HG02973 (cell line): ENCODE measurements around the gene CNOT2.
"Not testable (repeated sequence)": the region's sequence is repeated elsewhere in the genome, so short reads cannot be mapped to it uniquely, and the experiment has no call there.

ENCODE experiments used
- ATAC-seq: cut with Tn5 transposase; IDR thresholded peaks from one replicate; pipeline ENCODE4 v1.9.1; 2021; ENCODE audit warnings: moderate library complexity; ENCODE audit not compliant: unreplicated experiment

CNOT2 gene

GRCh38 chr12:70364695-70365397, 121.6 kb downstream of the CNOT2 start:
- no peak for ATAC-seq

- no peak for ATAC-seq
These were observed 122.1 kb downstream of the CNOT2 start for GRCh38 chr12:70365398-70365647.

- peak; percentile 76 for ATAC-seq
These were observed 122.7 kb downstream of the CNOT2 start, which contains the start of gene KCNMB4 for GRCh38 chr12:70365648-70366518. TSS of gene KCNMB4 (plus strand) at chr12:70366290. CDS start at chr12:70366735, 445 bp downstream.

- peak; percentile 40 for ATAC-seq
These were observed 123.5 kb downstream of the CNOT2 start for GRCh38 chr12:70366581-70367257.

- no peak for ATAC-seq
These were observed 124.3 kb downstream of the CNOT2 start for GRCh38 chr12:70367258-70368141.

- no peak for ATAC-seq
These were observed 129.6 kb downstream of the CNOT2 start for GRCh38 chr12:70372881-70373280.

- no peak for ATAC-seq
These were observed 136.6 kb downstream of the CNOT2 start for GRCh38 chr12:70379846-70380245.

GRCh38 chr12:70383484-70383883, 140.3 kb downstream of the CNOT2 start:
- no peak for ATAC-seq

GRCh38 chr12:70383886-70384285, 140.7 kb downstream of the CNOT2 start:
- ATAC-seq = no peak

- no peak for ATAC-seq
These were observed 143.5 kb downstream of the CNOT2 start for GRCh38 chr12:70386771-70387170.

- ATAC-seq = no peak
These were observed 146.4 kb downstream of the CNOT2 start for GRCh38 chr12:70389678-70390077.

- ATAC-seq = not testable (repeated sequence)
These were observed 149.4 kb downstream of the CNOT2 start for GRCh38 chr12:70392631-70393030.

GRCh38 chr12:70393787-70394499, 150.7 kb downstream of the CNOT2 start:
- no peak for ATAC-seq

GRCh38 chr12:70398002-70398401, 154.8 kb downstream of the CNOT2 start:
- no peak for ATAC-seq

- no peak for ATAC-seq
These were observed 155.6 kb downstream of the CNOT2 start for GRCh38 chr12:70398862-70399261.

GRCh38 chr12:70399311-70399710, 156.1 kb downstream of the CNOT2 start:
- no peak for ATAC-seq

- no peak for ATAC-seq
These were observed 156.9 kb downstream of the CNOT2 start for GRCh38 chr12:70400124-70400523.

GRCh38 chr12:70402597-70402996, 159.4 kb downstream of the CNOT2 start:
- ATAC-seq = no peak

- no peak for ATAC-seq
These were observed 160.6 kb downstream of the CNOT2 start for GRCh38 chr12:70403826-70404225.
